Smooth muscle cell (in vitro differentiated cells): ENCODE measurements around the gene KIF16B. TPM values are rescaled to one million over a fixed set of nuclear protein-coding genes. Genes with fewer than 3 reads are reported as not detected.

Source experiments
- DNase-seq: peaks from one replicate; lab custom pipeline; 2025; ENCODE audit not compliant: unreplicated experiment; lab: John Stamatoyannopoulos, UW
- H2AFZ ChIP-seq: fragments of 200-600 bp; sonication (generic); 2 replicates; pipeline ENCODE4 v1.6.0; 2016; ENCODE audit warnings: antibody characterized with exemption, low read depth, mild to moderate bottlenecking
- H3F3A ChIP-seq: fragments of 200-600 bp; sonication (generic); 2 replicates; pipeline ENCODE4 v1.6.0; 2017; ENCODE audit warnings: antibody characterized with exemption, low read depth
- H3K27ac ChIP-seq: fragments of 200-600 bp; sonication (generic); 2 replicates; pipeline ENCODE4 v1.5.1; 2016; ENCODE audit warnings: low read depth, mild to moderate bottlenecking
- H3K27me3 ChIP-seq: fragments of 200-600 bp; sonication (generic); 2 replicates; pipeline ENCODE4 v1.6.1; 2016; ENCODE audit warnings: low read depth, mild to moderate bottlenecking
- H3K36me3 ChIP-seq: fragments of 200-600 bp; sonication (generic); 2 replicates; pipeline ENCODE4 v1.5.1; 2016; ENCODE audit warnings: low read depth
- H3K4me1 ChIP-seq: fragments of 200-600 bp; sonication (generic); 2 replicates; pipeline ENCODE4 v1.5.1; 2016; ENCODE audit warnings: low read depth
- H3K4me2 ChIP-seq: fragments of 200-600 bp; sonication (generic); 2 replicates; pipeline ENCODE4 v1.6.0; 2016; ENCODE audit warnings: mild to moderate bottlenecking
- H3K4me3 ChIP-seq: fragments of 200-600 bp; sonication (generic); 2 replicates; pipeline ENCODE4 v1.5.1; 2016; ENCODE audit warnings: mild to moderate bottlenecking
- H3K79me2 ChIP-seq: fragments of 200-600 bp; sonication (generic); 2 replicates; pipeline ENCODE4 v1.6.0; 2016; ENCODE audit warnings: low read depth, mild to moderate bottlenecking
- H3K9ac ChIP-seq: fragments of 200-600 bp; sonication (generic); 2 replicates; pipeline ENCODE4 v1.6.0; 2016; ENCODE audit warnings: low read depth
- H3K9me3 ChIP-seq: fragments of 200-600 bp; sonication (generic); replicated peaks from 2 replicates; pipeline ENCODE4 v1.5.1; 2016; ENCODE audit warnings: low read depth
- H4K20me1 ChIP-seq: fragments of 200-600 bp; sonication (generic); 2 replicates; pipeline ENCODE4 v1.6.0; 2016; ENCODE audit warnings: low read depth
- WGBS: methylation state at CpG from one replicate; pipeline ENCODE4 v1.1.7; 2016; ENCODE audit warnings: low lambda C conversion rate; 5-methylcytosine and 5-hydroxymethylcytosine counted together
- polyA plus RNA-seq: library from polyadenylated mRNA; unstranded; fragments of >200 nt; fragmentation: Nextera tagmentation; extraction: Ambion mirVana; gene quantifications from 2 replicates; pipeline ENCODE4 v1.2.1, GENCODE V29; 2016
- total RNA-seq: library from RNA; depleted of rRNA; stranded (reverse); fragments of >200 nt; gene quantifications from 2 replicates; pipeline ENCODE4 v1.2.3, GENCODE V29; 2014
- TF ChIP-seq, protein P1 (sequence below): fragments of 200-600 bp; sonication (generic); IDR thresholded peaks from 2 replicates; pipeline ENCODE4 v1.5.1; 2017; ENCODE audit warnings: borderline replicate concordance, mild to moderate bottlenecking, antibody characterized with exemption; ENCODE audit not compliant: insufficient read depth, poor library complexity, severe bottlenecking

Gene KIF16B
- total and polyA plus RNA-seq, 2 experiments from 2014 or later = 3.6 to 12.9 TPM

DNA sequence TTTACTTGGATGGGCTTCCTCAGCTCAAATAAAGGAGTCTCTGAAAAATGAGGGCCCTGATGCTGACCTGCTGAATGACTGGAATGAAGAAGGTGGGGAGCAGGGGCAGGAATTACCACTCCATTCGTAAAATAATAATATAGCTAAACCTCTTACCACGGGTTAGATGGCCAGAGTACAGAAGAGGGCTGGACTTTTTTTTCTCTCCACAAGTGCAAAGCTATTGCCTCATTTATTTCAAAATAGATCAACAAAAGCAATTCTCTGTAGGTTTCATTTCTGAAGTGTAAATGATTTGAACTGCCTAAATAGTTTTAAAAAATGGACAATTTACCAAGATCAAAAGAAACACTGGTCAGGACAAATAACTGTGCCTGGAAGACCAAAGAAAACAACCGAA lies 256.7 kb downstream of the KIF16B start:
- Histone ChIP-seq H3K9ac (no peak overlapping the region), H3K4me1 (peaks cover 16% of the 10 kb centered on the region), H3K27ac (no peak overlapping the region), H3K4me2 (no peak overlapping the region), H3K27me3 (no peaks in the 10 kb centered on the region), H3K36me3 (no peaks in the 10 kb centered on the region), H3K9me3 (no peaks in the 10 kb centered on the region), H2AFZ (no peak overlapping the region), H4K20me1 (no peaks in the 10 kb centered on the region), H3K4me3 (no peak overlapping the region), H3K79me2 (no peaks in the 10 kb centered on the region), H3F3A (no peaks in the 10 kb centered on the region)
- no peak for DNase-seq
- TF ChIP-seq, protein P1, sequence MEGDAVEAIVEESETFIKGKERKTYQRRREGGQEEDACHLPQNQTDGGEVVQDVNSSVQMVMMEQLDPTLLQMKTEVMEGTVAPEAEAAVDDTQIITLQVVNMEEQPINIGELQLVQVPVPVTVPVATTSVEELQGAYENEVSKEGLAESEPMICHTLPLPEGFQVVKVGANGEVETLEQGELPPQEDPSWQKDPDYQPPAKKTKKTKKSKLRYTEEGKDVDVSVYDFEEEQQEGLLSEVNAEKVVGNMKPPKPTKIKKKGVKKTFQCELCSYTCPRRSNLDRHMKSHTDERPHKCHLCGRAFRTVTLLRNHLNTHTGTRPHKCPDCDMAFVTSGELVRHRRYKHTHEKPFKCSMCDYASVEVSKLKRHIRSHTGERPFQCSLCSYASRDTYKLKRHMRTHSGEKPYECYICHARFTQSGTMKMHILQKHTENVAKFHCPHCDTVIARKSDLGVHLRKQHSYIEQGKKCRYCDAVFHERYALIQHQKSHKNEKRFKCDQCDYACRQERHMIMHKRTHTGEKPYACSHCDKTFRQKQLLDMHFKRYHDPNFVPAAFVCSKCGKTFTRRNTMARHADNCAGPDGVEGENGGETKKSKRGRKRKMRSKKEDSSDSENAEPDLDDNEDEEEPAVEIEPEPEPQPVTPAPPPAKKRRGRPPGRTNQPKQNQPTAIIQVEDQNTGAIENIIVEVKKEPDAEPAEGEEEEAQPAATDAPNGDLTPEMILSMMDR = no peak
- WGBS = 90% methylated on average over 3 of the region's 3 CpGs

GRCh38 chr20:16314748-16315159 lies 258.5 kb downstream of the KIF16B start:
- DNase-seq = no peak
- Histone ChIP-seq H3K27ac (no peak overlapping the region), H3K4me1 (peaks cover 3% of the 10 kb centered on the region), H3K36me3 (no peaks in the 10 kb centered on the region), H3K9me3 (no peaks in the 10 kb centered on the region), H3K27me3 (no peaks in the 10 kb centered on the region), H3K9ac (no peak overlapping the region), H3K4me2 (no peak overlapping the region), H2AFZ (no peak overlapping the region), H3K4me3 (no peak overlapping the region), H4K20me1 (no peaks in the 10 kb centered on the region), H3F3A (no peaks in the 10 kb centered on the region), H3K79me2 (no peaks in the 10 kb centered on the region)
- TF ChIP-seq, protein P1 = no peak
- 94% methylated on average over 8 of the region's 8 CpGs for WGBS

DNA sequence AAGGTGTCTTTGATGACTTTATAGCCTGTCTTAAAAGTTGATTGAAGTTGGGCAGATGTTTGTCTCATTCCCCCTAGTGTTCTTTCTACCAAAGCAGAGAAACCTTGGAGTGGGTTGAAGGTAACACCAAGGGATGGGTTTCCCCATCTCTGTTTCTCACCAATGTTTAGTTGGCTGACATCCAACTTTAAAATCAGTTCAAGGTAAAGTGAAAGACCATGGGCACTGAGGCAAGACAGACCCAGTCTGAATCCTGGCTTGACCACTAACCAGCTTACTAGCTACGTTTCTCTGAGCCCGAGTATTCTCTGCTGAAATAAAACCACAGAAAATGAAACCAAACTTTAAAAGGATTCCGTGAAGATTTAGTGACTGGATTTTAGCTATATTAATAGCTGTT lies 258.9 kb downstream of the KIF16B start:
- Histone ChIP-seq H3K27me3 (no peaks in the 10 kb centered on the region), H2AFZ (no peak overlapping the region), H3K79me2 (no peaks in the 10 kb centered on the region), H3F3A (no peaks in the 10 kb centered on the region), H3K36me3 (no peaks in the 10 kb centered on the region), H3K4me2 (no peak overlapping the region), H3K27ac (no peak overlapping the region), H3K9ac (no peak overlapping the region), H3K4me1 (no peaks in the 10 kb centered on the region), H3K4me3 (no peak overlapping the region), H4K20me1 (no peaks in the 10 kb centered on the region), H3K9me3 (no peaks in the 10 kb centered on the region)
- WGBS = 89% methylated on average over 3 of the region's 3 CpGs
- TF ChIP-seq, protein P1 = no peak
- DNase-seq = no peak

- TF ChIP-seq, protein P1 = no peak
Measured at GRCh38 chr20:16313917-16314316, 259.3 kb downstream of the KIF16B start.

More at GRCh38 chr20:16313917-16314316, 259.3 kb downstream of the KIF16B start:
- H2AFZ ChIP-seq = no peak overlapping the region
- no peaks in the 10 kb centered on the region for H3F3A ChIP-seq
- no peaks in the 10 kb centered on the region for H4K20me1 ChIP-seq
- DNase-seq = no peak
- H3K4me3 ChIP-seq = no peak overlapping the region
- no peaks in the 10 kb centered on the region for H3K4me1 ChIP-seq
- 69% methylated on average over 4 of the region's 4 CpGs for WGBS
- no peaks in the 10 kb centered on the region for H3K36me3 ChIP-seq
- H3K27me3 ChIP-seq = no peaks in the 10 kb centered on the region
- H3K27ac ChIP-seq = no peak overlapping the region
- no peak overlapping the region for H3K9ac ChIP-seq
- no peak overlapping the region for H3K4me2 ChIP-seq
- no peaks in the 10 kb centered on the region for H3K79me2 ChIP-seq
- no peaks in the 10 kb centered on the region for H3K9me3 ChIP-seq
